NT2/D1 (cell line): ENCODE results near the gene PLPP4.

Experiments
- DNase-seq: peaks from one replicate; pipeline ENCODE4 v3.0.0-alpha.2; 2011; ENCODE audit warnings: low read depth, low spot score
- H3K27me3 ChIP-seq: 2 replicates; pipeline ENCODE4 v1.6.0; 2011; ENCODE audit warnings: mild to moderate bottlenecking; ENCODE audit not compliant: insufficient read length, insufficient read depth
- H3K36me3 ChIP-seq: 2 replicates; pipeline ENCODE4 v1.6.1; 2011; ENCODE audit warnings: mild to moderate bottlenecking, low read length, mixed read lengths; ENCODE audit not compliant: insufficient read depth, insufficient read length
- H3K4me1 ChIP-seq: 2 replicates; pipeline ENCODE4 v1.5.1; 2011; ENCODE audit not compliant: insufficient read depth, insufficient read length
- H3K4me3 ChIP-seq: 2 replicates; pipeline ENCODE4 v1.5.1; 2011; ENCODE audit warnings: low read depth; ENCODE audit not compliant: insufficient read length
- H3K9ac ChIP-seq: 2 replicates; pipeline ENCODE4 v1.6.0; 2011; ENCODE audit warnings: low read depth; ENCODE audit not compliant: insufficient read length
- H3K9me3 ChIP-seq: 2 replicates; pipeline ENCODE4 v1.5.1; 2011; ENCODE audit warnings: mild to moderate bottlenecking, low read length; ENCODE audit not compliant: insufficient read depth
- SUZ12 ChIP-seq: IDR thresholded peaks from 2 replicates; pipeline ENCODE4 v1.6.1; 2011; ENCODE audit not compliant: insufficient read length, insufficient read depth; ENCODE audit errors: extremely low read depth
- YY1 ChIP-seq: IDR thresholded peaks from 2 replicates; pipeline ENCODE4 v1.6.1; 2011; ENCODE audit not compliant: insufficient read length, insufficient read depth
- ZNF274 ChIP-seq: IDR thresholded peaks from 2 replicates; pipeline ENCODE4 v1.6.1; 2011; ENCODE audit warnings: mild to moderate bottlenecking, low read depth, low read length

The PLPP4 gene

DNA sequence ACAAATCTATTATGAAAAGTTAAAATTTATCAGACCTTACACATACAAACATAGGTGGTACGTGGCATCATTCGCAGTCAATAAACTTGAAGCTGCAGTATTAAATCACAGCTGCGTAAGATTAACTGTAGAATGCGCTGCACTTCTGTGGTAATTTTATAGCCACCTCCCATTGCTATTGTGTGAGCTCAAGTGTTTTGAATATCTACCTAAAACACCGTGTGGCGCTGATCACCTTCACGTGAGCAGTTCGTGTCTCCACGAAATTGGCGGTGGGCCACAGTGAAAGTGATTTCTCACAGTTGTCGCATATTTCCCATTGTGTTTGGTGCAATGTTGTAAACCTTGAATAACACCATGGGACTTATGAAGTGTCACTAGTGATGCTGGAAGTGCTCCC is 102.8 kb downstream of the PLPP4 start:
- no peak for TF ChIP-seq SUZ12
- no peak for TF ChIP-seq YY1
- TF ChIP-seq ZNF274: no peak
- Histone ChIP-seq H3K4me3 (no peak overlapping the region), H3K27me3 (no peaks in the 10 kb centered on the region), H3K4me1 (peaks cover 2% of the 10 kb centered on the region), H3K36me3 (no peaks in the 10 kb centered on the region), H3K9me3 (no peaks in the 10 kb centered on the region), H3K9ac (no peak overlapping the region)
- DNase-seq: no peak

- Histone ChIP-seq H3K4me3 (no peak overlapping the region), H3K4me1 (no peaks in the 10 kb centered on the region), H3K9ac (no peak overlapping the region), H3K36me3 (no peaks in the 10 kb centered on the region), H3K27me3 (no peaks in the 10 kb centered on the region), H3K9me3 (no peaks in the 10 kb centered on the region)
- TF ChIP-seq SUZ12 (no peak), ZNF274 (no peak), YY1 (no peak)
- no peak for DNase-seq
These were observed 105.9 kb downstream of the PLPP4 start for GRCh38 chr10:120562956-120563355.

DNA sequence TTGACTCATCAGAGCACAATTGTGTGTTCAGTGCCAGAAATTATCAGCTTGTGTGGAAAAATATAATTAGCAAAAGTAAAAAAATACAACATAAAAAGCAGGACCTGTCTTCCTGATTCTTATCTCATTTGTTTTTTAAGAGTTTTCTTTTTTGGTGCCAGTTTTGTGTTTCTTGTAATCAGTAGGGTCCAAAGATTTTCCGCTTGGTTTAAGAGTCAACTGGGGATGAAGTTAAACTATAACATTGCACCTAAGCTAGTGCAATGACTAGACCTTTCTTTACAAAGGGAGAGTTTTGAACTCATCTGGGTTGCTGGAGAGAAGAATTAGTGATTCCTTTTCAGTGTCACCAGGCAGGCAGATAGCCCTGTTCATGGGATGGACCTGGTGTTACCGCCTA is 113.4 kb downstream of the PLPP4 start:
- no peak overlapping the region for H3K9ac ChIP-seq
- no peak for DNase-seq
- H3K4me1 ChIP-seq: no peaks in the 10 kb centered on the region
- H3K9me3 ChIP-seq: no peaks in the 10 kb centered on the region
- no peaks in the 10 kb centered on the region for H3K36me3 ChIP-seq
- no peak overlapping the region for H3K4me3 ChIP-seq
- TF ChIP-seq ZNF274 (no peak), SUZ12 (no peak), YY1 (no peak)
- no peaks in the 10 kb centered on the region for H3K27me3 ChIP-seq

DNA sequence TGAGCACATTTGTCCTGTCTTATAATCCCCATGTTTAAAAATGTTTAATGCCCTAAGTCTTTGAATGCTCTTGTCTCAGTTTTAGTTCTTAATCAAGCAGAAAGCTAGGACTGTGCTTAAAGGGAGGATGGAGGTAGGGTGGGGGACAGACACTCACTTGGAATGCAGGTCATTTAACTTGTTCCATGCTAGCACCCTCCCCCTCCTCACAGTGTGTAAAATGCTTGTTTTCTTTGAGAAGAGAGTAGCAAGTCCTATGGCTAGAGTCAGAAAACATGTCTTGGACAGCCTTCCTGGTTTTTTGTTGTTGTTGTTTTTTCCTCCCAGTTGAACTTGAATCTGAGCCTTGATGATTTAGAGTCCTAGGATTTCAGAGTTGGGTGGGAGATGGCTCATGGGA is 114.2 kb downstream of the PLPP4 start:
- no peak for DNase-seq
- H3K36me3 ChIP-seq: no peaks in the 10 kb centered on the region
- no peak overlapping the region for H3K4me3 ChIP-seq
- H3K27me3 ChIP-seq: no peaks in the 10 kb centered on the region
- H3K9me3 ChIP-seq: no peaks in the 10 kb centered on the region
- no peaks in the 10 kb centered on the region for H3K4me1 ChIP-seq
- no peak overlapping the region for H3K9ac ChIP-seq
- TF ChIP-seq YY1: no peak
- TF ChIP-seq ZNF274: no peak
- TF ChIP-seq SUZ12: no peak

DNA sequence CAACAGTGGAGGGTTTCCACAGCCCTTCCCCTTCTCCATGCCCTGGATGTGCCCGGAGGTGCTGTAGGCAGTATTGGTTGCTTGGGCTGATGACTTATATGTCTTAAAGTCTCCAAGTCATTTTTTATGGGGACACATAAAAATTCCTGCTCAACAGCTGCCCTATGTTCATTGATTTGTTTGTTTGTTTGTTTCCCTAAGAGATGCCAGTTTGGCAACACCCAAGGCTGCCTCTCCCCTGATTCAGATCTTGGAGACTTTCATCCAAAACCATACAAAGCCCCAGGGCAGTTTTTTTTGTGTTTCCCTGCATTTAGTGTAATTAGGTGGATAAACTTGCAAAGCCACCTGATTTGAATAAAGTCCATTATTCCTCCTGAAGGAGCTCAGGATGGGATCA is 115.3 kb downstream of the PLPP4 start:
- no peak for DNase-seq
- no peaks in the 10 kb centered on the region for H3K36me3 ChIP-seq
- H3K4me3 ChIP-seq: no peak overlapping the region
- TF ChIP-seq SUZ12: no peak
- TF ChIP-seq ZNF274: no peak
- no peak for TF ChIP-seq YY1
- no peaks in the 10 kb centered on the region for H3K27me3 ChIP-seq
- H3K9me3 ChIP-seq: no peaks in the 10 kb centered on the region
- no peak overlapping the region for H3K9ac ChIP-seq
- no peaks in the 10 kb centered on the region for H3K4me1 ChIP-seq

DNA sequence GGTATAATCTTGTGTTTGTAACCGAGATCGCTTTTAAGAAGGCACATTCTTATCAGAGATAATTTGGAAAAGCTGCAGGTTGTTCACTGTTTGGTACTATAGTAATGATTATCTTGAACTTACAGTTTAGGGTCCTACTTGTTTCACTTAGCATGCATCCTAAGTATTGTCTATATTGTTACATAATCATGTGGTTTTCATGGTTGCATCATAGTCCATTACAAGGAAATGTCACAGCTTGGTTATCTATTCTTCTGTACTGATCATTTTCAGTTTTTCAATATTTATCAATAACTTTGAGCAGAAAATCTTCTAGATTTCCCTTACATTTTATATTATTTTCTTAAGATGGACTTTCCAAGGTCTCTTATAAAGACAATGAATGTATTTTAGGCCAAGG is 116.3 kb downstream of the PLPP4 start:
- no peaks in the 10 kb centered on the region for H3K9me3 ChIP-seq
- no peaks in the 10 kb centered on the region for H3K4me1 ChIP-seq
- no peaks in the 10 kb centered on the region for H3K36me3 ChIP-seq
- no peak overlapping the region for H3K9ac ChIP-seq
- no peak for DNase-seq
- TF ChIP-seq SUZ12: no peak
- no peak for TF ChIP-seq YY1
- no peak for TF ChIP-seq ZNF274
- H3K27me3 ChIP-seq: no peaks in the 10 kb centered on the region
- no peak overlapping the region for H3K4me3 ChIP-seq

GRCh38 chr10:120574981-120575380 is 118.0 kb downstream of the PLPP4 start:
- H3K9me3 ChIP-seq: no peaks in the 10 kb centered on the region
- no peaks in the 10 kb centered on the region for H3K36me3 ChIP-seq
- TF ChIP-seq ZNF274 (no peak), YY1 (no peak), SUZ12 (no peak)
- no peaks in the 10 kb centered on the region for H3K27me3 ChIP-seq
- no peak for DNase-seq
- no peaks in the 10 kb centered on the region for H3K4me1 ChIP-seq
- H3K9ac ChIP-seq: no peak overlapping the region
- no peak overlapping the region for H3K4me3 ChIP-seq

GRCh38 chr10:120575411-120575810 is 118.4 kb downstream of the PLPP4 start:
- DNase-seq: no peak
- TF ChIP-seq YY1 (no peak), ZNF274 (no peak), SUZ12 (no peak)
- Histone ChIP-seq H3K9me3 (no peaks in the 10 kb centered on the region), H3K27me3 (no peaks in the 10 kb centered on the region), H3K4me3 (no peak overlapping the region), H3K9ac (no peak overlapping the region), H3K4me1 (no peaks in the 10 kb centered on the region), H3K36me3 (no peaks in the 10 kb centered on the region)
